ENCODE data around the gene LRP1B. TPM values are rescaled to one million over a fixed set of nuclear protein-coding genes. Genes with fewer than 3 reads are reported as not detected.
A peak's percentile ranks its signal among the peaks of the same experiment; 100 is the strongest.

The LRP1B gene
- total RNA-seq, 1 experiment from 2014 or later = not detected

GRCh38 chr2:141055531-141055930 is 1075.3 kb downstream of the LRP1B start:
- H3K9me3 ChIP-seq = no peaks in the 10 kb centered on the region
- no peaks in the 10 kb centered on the region for H3K36me3 ChIP-seq
- peak; percentile 38 for DNase-seq
- no peak overlapping the region for H3K4me3 ChIP-seq
- H3K27me3 ChIP-seq = no peaks in the 10 kb centered on the region

GRCh38 chr2:141048951-141049350 is 1081.9 kb downstream of the LRP1B start:
- H3K9me3 ChIP-seq = no peaks in the 10 kb centered on the region
- no peaks in the 10 kb centered on the region for H3K36me3 ChIP-seq
- no peaks in the 10 kb centered on the region for H3K27me3 ChIP-seq
- DNase-seq = no peak
- H3K4me3 ChIP-seq = no peak overlapping the region

- no peaks in the 10 kb centered on the region for H3K9me3 ChIP-seq
- no peaks in the 10 kb centered on the region for H3K27me3 ChIP-seq
- H3K4me3 ChIP-seq = no peak overlapping the region
- H3K36me3 ChIP-seq = no peaks in the 10 kb centered on the region
- no peak for DNase-seq
Observed at GRCh38 chr2:141041281-141041680, 1089.5 kb downstream of the LRP1B start.

GRCh38 chr2:141038341-141038740 is 1092.5 kb downstream of the LRP1B start:
- H3K9me3 ChIP-seq = no peaks in the 10 kb centered on the region

GRCh38 chr2:141037361-141037760 is 1093.5 kb downstream of the LRP1B start:
- H3K4me3 ChIP-seq = no peak overlapping the region
- no peaks in the 10 kb centered on the region for H3K36me3 ChIP-seq

More at GRCh38 chr2:141038341-141038740, 1092.5 kb downstream of the LRP1B start:
- Histone ChIP-seq H3K36me3 (no peaks in the 10 kb centered on the region), H3K4me3 (no peak overlapping the region), H3K27me3 (no peaks in the 10 kb centered on the region)
- no peak for DNase-seq

GRCh38 chr2:141035846-141036420 is 1094.9 kb downstream of the LRP1B start:
- no peaks in the 10 kb centered on the region for H3K36me3 ChIP-seq
- H3K4me3 ChIP-seq = no peak overlapping the region
- H3K27me3 ChIP-seq = no peaks in the 10 kb centered on the region
- no peak for DNase-seq
- H3K9me3 ChIP-seq = no peaks in the 10 kb centered on the region

More at GRCh38 chr2:141037361-141037760, 1093.5 kb downstream of the LRP1B start:
- no peak for DNase-seq
- no peaks in the 10 kb centered on the region for H3K27me3 ChIP-seq
- H3K9me3 ChIP-seq = no peaks in the 10 kb centered on the region

- no peaks in the 10 kb centered on the region for H3K9me3 ChIP-seq
- no peaks in the 10 kb centered on the region for H3K27me3 ChIP-seq
- no peaks in the 10 kb centered on the region for H3K36me3 ChIP-seq
- DNase-seq = no peak
- H3K4me3 ChIP-seq = no peak overlapping the region
Observed at GRCh38 chr2:141029428-141030078, 1101.3 kb downstream of the LRP1B start.

- H3K27me3 ChIP-seq = no peaks in the 10 kb centered on the region
- no peaks in the 10 kb centered on the region for H3K36me3 ChIP-seq
- H3K4me3 ChIP-seq = no peak overlapping the region
- H3K9me3 ChIP-seq = no peaks in the 10 kb centered on the region
- DNase-seq = no peak
Observed at GRCh38 chr2:141027221-141027620, 1103.6 kb downstream of the LRP1B start.

- DNase-seq = no peak
- Histone ChIP-seq H3K27me3 (no peaks in the 10 kb centered on the region), H3K4me3 (no peak overlapping the region), H3K9me3 (no peaks in the 10 kb centered on the region), H3K36me3 (no peaks in the 10 kb centered on the region)
Observed at GRCh38 chr2:141021611-141022010, 1109.2 kb downstream of the LRP1B start.

- Histone ChIP-seq H3K9me3 (no peaks in the 10 kb centered on the region), H3K4me3 (no peak overlapping the region), H3K27me3 (no peaks in the 10 kb centered on the region), H3K36me3 (no peaks in the 10 kb centered on the region)
- DNase-seq = no peak
Observed at GRCh38 chr2:141021109-141021508, 1109.7 kb downstream of the LRP1B start.

- Histone ChIP-seq H3K4me3 (no peak overlapping the region), H3K36me3 (no peaks in the 10 kb centered on the region), H3K9me3 (no peaks in the 10 kb centered on the region), H3K27me3 (no peaks in the 10 kb centered on the region)
- no peak for DNase-seq
Observed at GRCh38 chr2:141020346-141020745, 1110.5 kb downstream of the LRP1B start.

- no peaks in the 10 kb centered on the region for H3K36me3 ChIP-seq
- H3K9me3 ChIP-seq = no peaks in the 10 kb centered on the region
- peak; percentile 76 for DNase-seq
- no peak overlapping the region for H3K4me3 ChIP-seq
- H3K27me3 ChIP-seq = no peaks in the 10 kb centered on the region
Observed at GRCh38 chr2:141015341-141016047, 1115.3 kb downstream of the LRP1B start.

GRCh38 chr2:141003967-141004657 is 1126.7 kb downstream of the LRP1B start:
- Histone ChIP-seq H3K4me3 (no peak overlapping the region), H3K36me3 (no peaks in the 10 kb centered on the region), H3K27me3 (no peaks in the 10 kb centered on the region), H3K9me3 (no peaks in the 10 kb centered on the region)
- DNase-seq = no peak

- no peaks in the 10 kb centered on the region for H3K27me3 ChIP-seq
- H3K4me3 ChIP-seq = no peak overlapping the region
- H3K9me3 ChIP-seq = no peaks in the 10 kb centered on the region
- DNase-seq = peak; percentile 0
- no peaks in the 10 kb centered on the region for H3K36me3 ChIP-seq
Observed at GRCh38 chr2:141001750-141002149, 1129.1 kb downstream of the LRP1B start.

- no peaks in the 10 kb centered on the region for H3K36me3 ChIP-seq
- no peak for DNase-seq
- H3K9me3 ChIP-seq = no peaks in the 10 kb centered on the region
- H3K4me3 ChIP-seq = no peak overlapping the region
- no peaks in the 10 kb centered on the region for H3K27me3 ChIP-seq
Observed at GRCh38 chr2:140998577-140998976, 1132.2 kb downstream of the LRP1B start.

GRCh38 chr2:140998017-140998416 is 1132.8 kb downstream of the LRP1B start:
- Histone ChIP-seq H3K4me3 (no peak overlapping the region), H3K27me3 (no peaks in the 10 kb centered on the region), H3K36me3 (no peaks in the 10 kb centered on the region), H3K9me3 (no peaks in the 10 kb centered on the region)
- DNase-seq = no peak

GRCh38 chr2:140994856-140995255 is 1136.0 kb downstream of the LRP1B start:
- H3K27me3 ChIP-seq = no peaks in the 10 kb centered on the region
- H3K9me3 ChIP-seq = 0 out of 2 replicates have a peak, but pooled peaks cover 3% of the 10 kb centered on the region
- H3K36me3 ChIP-seq = no peaks in the 10 kb centered on the region
- no peak overlapping the region for H3K4me3 ChIP-seq
- no peak for DNase-seq

Measured in MG63 (cell line).